SK-N-MC (cell line): ENCODE measurements around the gene MIPOL1.

ENCODE experiments used
- EZH2 ChIP-seq: fragments of 200-600 bp; sonication (generic); IDR thresholded peaks from one replicate; pipeline ENCODE4 v1.6.1; 2017; ENCODE audit warnings: antibody characterized with exemption
- FOXP2 ChIP-seq: optimal IDR thresholded peaks from 2 replicates; pipeline ENCODE3; 2011; ENCODE audit warnings: mild to moderate bottlenecking, moderate library complexity; ENCODE audit not compliant: insufficient read depth; ENCODE audit errors: extremely low read length, control extremely low read depth
- POLR2AphosphoS5 ChIP-seq: IDR thresholded peaks from 2 replicates; pipeline ENCODE4 v1.6.1; 2012; ENCODE audit warnings: mild to moderate bottlenecking, low read depth, low read length, borderline replicate concordance

GRCh38 chr14:37497422-37497821 lies 299.7 kb downstream of the MIPOL1 start:
- TF ChIP-seq POLR2AphosphoS5 (no peak), EZH2 (no peak), FOXP2 (no peak)
